MM.1S (cell line): ENCODE results near the gene ZNF331.

ENCODE experiments used
- EZH2phosphoT487 ChIP-seq: fragments of 300-600 bp; sonication (generic); IDR thresholded peaks from 2 replicates; pipeline ENCODE4 v1.6.1; 2018; ENCODE audit warnings: antibody characterized with exemption, low read length
- TF ChIP-seq, protein P1 (sequence below): fragments of 300-600 bp; sonication (generic); IDR thresholded peaks from 2 replicates; pipeline ENCODE4 v1.5.1; 2016; ENCODE audit warnings: antibody characterized with exemption, low read length, mixed read lengths

DNA sequence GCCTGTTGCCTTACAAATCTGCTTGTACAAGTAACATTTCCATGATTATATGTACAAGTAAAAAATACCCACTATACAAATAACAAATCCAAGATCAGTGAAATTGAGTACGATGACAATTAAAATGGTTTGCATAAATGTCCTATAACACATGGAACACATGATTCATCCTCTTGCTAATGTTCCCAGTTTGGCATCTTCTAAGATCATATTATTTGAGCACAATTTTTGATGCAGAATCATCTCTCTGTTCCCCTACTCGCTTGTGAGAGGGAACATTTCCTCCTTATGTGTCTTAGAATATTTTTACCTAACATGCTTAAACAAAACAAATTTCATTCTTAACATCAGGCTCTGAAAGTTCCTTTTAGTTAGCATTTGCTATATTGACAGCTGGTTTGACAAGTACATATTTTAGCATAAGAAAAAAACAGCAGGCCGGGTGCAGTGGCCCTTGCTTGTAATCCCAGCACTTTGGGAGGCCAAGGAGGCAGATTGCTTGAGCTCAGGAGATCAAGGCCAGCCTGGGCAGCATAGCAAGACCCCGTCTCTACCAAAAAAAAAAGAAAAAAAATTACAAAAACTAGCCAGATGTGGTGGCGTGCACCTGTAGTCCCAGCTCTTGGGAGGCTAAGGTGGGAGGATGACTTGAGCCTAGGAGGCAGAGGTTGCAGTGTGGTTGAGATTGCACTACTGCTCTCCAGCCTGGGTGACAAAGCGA lies 14.2 kb downstream of the ZNF331 start:
- TF ChIP-seq, protein P1, sequence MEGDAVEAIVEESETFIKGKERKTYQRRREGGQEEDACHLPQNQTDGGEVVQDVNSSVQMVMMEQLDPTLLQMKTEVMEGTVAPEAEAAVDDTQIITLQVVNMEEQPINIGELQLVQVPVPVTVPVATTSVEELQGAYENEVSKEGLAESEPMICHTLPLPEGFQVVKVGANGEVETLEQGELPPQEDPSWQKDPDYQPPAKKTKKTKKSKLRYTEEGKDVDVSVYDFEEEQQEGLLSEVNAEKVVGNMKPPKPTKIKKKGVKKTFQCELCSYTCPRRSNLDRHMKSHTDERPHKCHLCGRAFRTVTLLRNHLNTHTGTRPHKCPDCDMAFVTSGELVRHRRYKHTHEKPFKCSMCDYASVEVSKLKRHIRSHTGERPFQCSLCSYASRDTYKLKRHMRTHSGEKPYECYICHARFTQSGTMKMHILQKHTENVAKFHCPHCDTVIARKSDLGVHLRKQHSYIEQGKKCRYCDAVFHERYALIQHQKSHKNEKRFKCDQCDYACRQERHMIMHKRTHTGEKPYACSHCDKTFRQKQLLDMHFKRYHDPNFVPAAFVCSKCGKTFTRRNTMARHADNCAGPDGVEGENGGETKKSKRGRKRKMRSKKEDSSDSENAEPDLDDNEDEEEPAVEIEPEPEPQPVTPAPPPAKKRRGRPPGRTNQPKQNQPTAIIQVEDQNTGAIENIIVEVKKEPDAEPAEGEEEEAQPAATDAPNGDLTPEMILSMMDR: no peak
- no peak for TF ChIP-seq EZH2phosphoT487
